ENCODE measurements around the gene WFDC2. TPM values are rescaled to one million over a fixed set of nuclear protein-coding genes. Genes with fewer than 3 reads are reported as not detected.
"Not testable (repeated sequence)": the region's sequence is repeated elsewhere in the genome, so short reads cannot be mapped to it uniquely, and the experiment has no call there.

The WFDC2 gene
- total and polyA plus RNA-seq, 2 of the 8 experiments (the other 6 are each of a cell fraction or from before 2014, with no cell fraction given), result 77.9 to 137 TPM

DNA sequence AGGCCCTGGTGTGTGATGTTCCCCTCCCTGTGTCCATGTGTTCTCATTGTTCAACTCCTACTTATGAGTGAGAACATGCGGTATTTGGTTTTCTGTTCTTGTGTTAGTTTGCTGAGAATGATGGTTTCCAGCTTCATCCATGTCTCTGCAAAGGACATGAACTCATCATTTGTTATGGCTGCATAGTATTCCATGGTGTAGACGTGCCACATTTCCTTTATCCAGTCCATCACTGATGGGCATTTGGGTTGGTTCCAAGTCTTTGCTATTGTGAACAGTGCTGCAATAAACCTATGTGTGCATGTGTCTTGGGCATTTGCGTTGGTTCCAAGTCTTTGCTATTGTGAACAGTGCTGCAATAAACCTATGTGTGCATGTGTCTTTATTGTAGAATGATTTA, 2.7 kb downstream of the WFDC2 start:
- FAIRE-seq; H3K9ac ChIP-seq (replicated peaks in 1 of 4; ENCODE audit: extremely low read depth in 1 of 4, low read depth in 3 of 4, low read length in 3 of 4); H3K18ac ChIP-seq (ENCODE audit: extremely low read depth, low read length); H3K4me2 ChIP-seq (ENCODE audit: insufficient read depth in 1 of 2, low read depth in 2 of 2, low read length in 2 of 2); H4K20me1 ChIP-seq (replicated peaks in 1 of 2; ENCODE audit: control insufficient read depth in 1 of 2, insufficient read depth in 2 of 2, low read length in 2 of 2); POLR2A ChIA-PET (ENCODE audit: partially characterized antibody); H4K5ac ChIP-seq (ENCODE audit: insufficient read length, low read depth, low read length); H3K23ac ChIP-seq (ENCODE audit: insufficient read length); H2BK12ac ChIP-seq (ENCODE audit: low read depth, low read length); DNase-seq (ENCODE audit: low read depth in 1 of 2, low spot score in 2 of 2); H3K56ac ChIP-seq (replicated peaks; ENCODE audit: insufficient read length, low read depth, low read length); H3K27ac ChIP-seq (ENCODE audit: low read depth, low read length); H4K8ac ChIP-seq (ENCODE audit: extremely low read depth, insufficient read depth, low read length); H3K4me3 ChIP-seq (ENCODE audit: extremely low read depth in 1 of 4, insufficient read depth in 2 of 4, low read depth in 3 of 4, low read length in 4 of 4); H2AK5ac ChIP-seq (ENCODE audit: low read depth, low read length); H2BK5ac ChIP-seq (ENCODE audit: low read depth, low read length); H3K27me3 ChIP-seq (replicated peaks in 1 of 4; ENCODE audit: control insufficient read depth in 3 of 4, extremely low read depth in 1 of 4, insufficient read depth in 3 of 4, low read length in 3 of 4); H2BK20ac ChIP-seq (ENCODE audit: low read length); H3K14ac ChIP-seq (ENCODE audit: insufficient read length); H3K79me2 ChIP-seq (ENCODE audit: control insufficient read depth in 1 of 2, insufficient read depth in 2 of 2, low read length in 2 of 2); H4K91ac ChIP-seq (replicated peaks; ENCODE audit: insufficient read length, low read length); H2BK15ac ChIP-seq (ENCODE audit: low read length); H3K9me3 ChIP-seq (ENCODE audit: insufficient read depth in 2 of 2, low read depth in 1 of 2, low read length in 1 of 2); H2BK120ac ChIP-seq (replicated peaks; ENCODE audit: low read depth, low read length); CTCF ChIA-PET (ENCODE audit: partially characterized antibody); H3K36me3 ChIP-seq (ENCODE audit: control insufficient read depth in 2 of 4, insufficient read depth in 4 of 4, low read length in 3 of 4); H3K4ac ChIP-seq (replicated peaks; ENCODE audit: insufficient read length, low read depth, low read length); H3K79me1 ChIP-seq (ENCODE audit: low read depth, low read length); H2AFZ ChIP-seq (ENCODE audit: low read length): not testable (repeated sequence)
- H3K4me1 ChIP-seq (replicated peaks in 1 of 4; ENCODE audit: control insufficient read depth in 3 of 4, insufficient read depth in 4 of 4, low read length in 3 of 4), result peaks cover 2 to 20% (median 7%) of the 10 kb centered on the region in 4 experiments
- 85% methylated on average over 3 of the region's 3 CpGs; no CpG with 5 or more reads in 1 of the 2 experiments for WGBS, 2 experiments (ENCODE audit: extremely low coverage in 1 of 2, insufficient coverage in 1 of 2, insufficient read length in 1 of 2, insufficient replicate concordance in 2 of 2, low coverage in 1 of 2, low lambda C conversion rate in 2 of 2, missing lambda C conversion rate in 1 of 2)
- H3K23me2 ChIP-seq (ENCODE audit: low read depth, low read length), result peaks cover 11% of the 10 kb centered on the region; the same call in 1 of the 2 replicates

GRCh38 chr20:45477530-45478148, 8.1 kb downstream of the WFDC2 start:
- not testable (repeated sequence) for H3K4me1 ChIP-seq (replicated peaks in 1 of 4; ENCODE audit: control insufficient read depth in 3 of 4, insufficient read depth in 4 of 4, low read length in 3 of 4); H2BK15ac ChIP-seq (ENCODE audit: low read length); FAIRE-seq; H3K27me3 ChIP-seq (replicated peaks in 1 of 4; ENCODE audit: control insufficient read depth in 3 of 4, extremely low read depth in 1 of 4, insufficient read depth in 3 of 4, low read length in 3 of 4); H4K91ac ChIP-seq (replicated peaks; ENCODE audit: insufficient read length, low read length); H3K9me3 ChIP-seq (ENCODE audit: insufficient read depth in 2 of 2, low read depth in 1 of 2, low read length in 1 of 2); H3K18ac ChIP-seq (ENCODE audit: extremely low read depth, low read length); H3K14ac ChIP-seq (ENCODE audit: insufficient read length); H3K23ac ChIP-seq (ENCODE audit: insufficient read length); H2BK20ac ChIP-seq (ENCODE audit: low read length); H2BK120ac ChIP-seq (replicated peaks; ENCODE audit: low read depth, low read length); H4K8ac ChIP-seq (ENCODE audit: extremely low read depth, insufficient read depth, low read length); H2AK5ac ChIP-seq (ENCODE audit: low read depth, low read length); H3K36me3 ChIP-seq (ENCODE audit: control insufficient read depth in 2 of 4, insufficient read depth in 4 of 4, low read length in 3 of 4); H3K79me1 ChIP-seq (ENCODE audit: low read depth, low read length); H4K5ac ChIP-seq (ENCODE audit: insufficient read length, low read depth, low read length); H3K79me2 ChIP-seq (ENCODE audit: control insufficient read depth in 1 of 2, insufficient read depth in 2 of 2, low read length in 2 of 2); H2BK5ac ChIP-seq (ENCODE audit: low read depth, low read length); H3K4me2 ChIP-seq (ENCODE audit: insufficient read depth in 1 of 2, low read depth in 2 of 2, low read length in 2 of 2); H3K56ac ChIP-seq (replicated peaks; ENCODE audit: insufficient read length, low read depth, low read length); H3K27ac ChIP-seq (ENCODE audit: low read depth, low read length); H3K9ac ChIP-seq (replicated peaks in 1 of 4; ENCODE audit: extremely low read depth in 1 of 4, low read depth in 3 of 4, low read length in 3 of 4); H3K4me3 ChIP-seq (ENCODE audit: extremely low read depth in 1 of 4, insufficient read depth in 2 of 4, low read depth in 3 of 4, low read length in 4 of 4); DNase-seq (ENCODE audit: low read depth in 1 of 2, low spot score in 2 of 2); H4K20me1 ChIP-seq (replicated peaks in 1 of 2; ENCODE audit: control insufficient read depth in 1 of 2, insufficient read depth in 2 of 2, low read length in 2 of 2); H2AFZ ChIP-seq (ENCODE audit: low read length); H2BK12ac ChIP-seq (ENCODE audit: low read depth, low read length); H3K23me2 ChIP-seq (ENCODE audit: low read depth, low read length); H3K4ac ChIP-seq (replicated peaks; ENCODE audit: insufficient read length, low read depth, low read length)
- 82% methylated on average over 7 of the region's 7 CpGs; no CpG with 5 or more reads in 1 of the 2 experiments for WGBS, 2 experiments (ENCODE audit: extremely low coverage in 1 of 2, insufficient coverage in 1 of 2, insufficient read length in 1 of 2, insufficient replicate concordance in 2 of 2, low coverage in 1 of 2, low lambda C conversion rate in 2 of 2, missing lambda C conversion rate in 1 of 2)
- ChIA-PET POLR2A (ENCODE audit: partially characterized antibody) (interaction anchor here (0.6 to 3.8 kb wide), 6 partner anchors 9 to 115 kb away, joined by 3 to 21 read pairs (median 3); partner anchors contain the start of genes SYS1 and WFDC2), CTCF (ENCODE audit: partially characterized antibody) (interaction anchor here (1.0 to 3.3 kb wide), 13 partner anchors 9 to 293 kb away, joined by 3 to 13 read pairs (median 4); partner anchors contain the start of genes SYS1 and WFDC2)

Data from H1 (cell line).